Common myeloid progenitor, CD34-positive (primary cell): ENCODE measurements around the gene TBC1D22A.

Experiments used
- CTCF ChIA-PET: fragments of 350-600 bp; sonication (Branson Sonifier 250); formaldehyde crosslinking; loops from one replicate; lab custom pipeline; 2021; ENCODE audit warnings: antibody characterized with exemption; lab: Charles Lee
- POLR2A ChIA-PET: fragments of 350-600 bp; sonication (Branson Sonifier 250); formaldehyde crosslinking; loops from one replicate; lab custom pipeline; 2021; ENCODE audit warnings: antibody characterized with exemption; lab: Charles Lee
- DNase-seq, 3 donors: peaks; one replicate each; pipeline versions ENCODE4 v3.0.0 to v3.0.0-alpha.2; 2013
- H3K27ac ChIP-seq, 2 experiments: 1 replicate in 1 of 2; 2 replicates in 1 of 2; pipeline ENCODE4 v1.7.0; 2013; ENCODE audit warnings: inconsistent platforms in 2 of 2, low read length in 2 of 2, mild to moderate bottlenecking in 2 of 2, low read depth in 1 of 2, moderate library complexity in 1 of 2; ENCODE audit not compliant: severe bottlenecking in 2 of 2, insufficient read depth in 1 of 2, poor library complexity in 1 of 2
- H3K27me3 ChIP-seq, 5 experiments: replicated peaks in 2 of 5; 1 replicate in 3 of 5; 2 replicates in 2 of 5; pipeline versions ENCODE4 v1.6.1 to v1.7.0; 2013; ENCODE audit warnings: low read length in 4 of 5, mild to moderate bottlenecking in 2 of 5, moderate library complexity in 2 of 5, inconsistent platforms in 1 of 5; ENCODE audit not compliant: insufficient read depth in 5 of 5, control insufficient read depth in 4 of 5
- H3K36me3 ChIP-seq, 4 experiments: 1 replicate in 2 of 4; 2 replicates in 2 of 4; pipeline versions ENCODE4 v1.6.1 to v1.7.0; 2013; ENCODE audit warnings: low read length in 3 of 4, control low read depth in 1 of 4, mild to moderate bottlenecking in 1 of 4; ENCODE audit not compliant: control insufficient read depth in 4 of 4, insufficient read depth in 4 of 4
- H3K4me1 ChIP-seq, 4 experiments: 1 replicate in 3 of 4; 2 replicates in 1 of 4; pipeline versions ENCODE4 v1.6.1 to v1.7.1; 2013; ENCODE audit warnings: low read length in 3 of 4, mild to moderate bottlenecking in 3 of 4, control low read depth in 1 of 4, inconsistent platforms in 1 of 4, moderate library complexity in 1 of 4; ENCODE audit not compliant: control insufficient read depth in 4 of 4, insufficient read depth in 4 of 4; ENCODE audit errors: control extremely low read depth in 1 of 4
- H3K4me3 ChIP-seq, 7 experiments: 1 replicate in 4 of 7; 2 replicates in 3 of 7; pipeline versions ENCODE4 v1.5.1 to v1.7.0; 2013; ENCODE audit warnings: mild to moderate bottlenecking in 7 of 7, low read length in 6 of 7, moderate library complexity in 6 of 7, inconsistent platforms in 2 of 7, low read depth in 2 of 7, control low read depth in 1 of 7; ENCODE audit not compliant: insufficient read depth in 4 of 7, control insufficient read depth in 1 of 7; ENCODE audit errors: extremely low read depth in 1 of 7
- H3K9me3 ChIP-seq, 5 experiments: 1 replicate in 4 of 5; 2 replicates in 1 of 5; pipeline versions ENCODE4 v1.6.1 to v1.7.1; 2013; ENCODE audit warnings: low read length in 4 of 5, mild to moderate bottlenecking in 2 of 5, inconsistent platforms in 1 of 5, low read depth in 1 of 5, moderate library complexity in 1 of 5; ENCODE audit not compliant: control insufficient read depth in 4 of 5, insufficient read depth in 2 of 5; ENCODE audit errors: control extremely low read depth in 1 of 5
- WGBS: methylation state at CpG from one replicate; pipeline ENCODE4 v1.1.5; 2013; ENCODE audit not compliant: insufficient coverage; 5-methylcytosine and 5-hydroxymethylcytosine counted together

The TBC1D22A gene

DNA sequence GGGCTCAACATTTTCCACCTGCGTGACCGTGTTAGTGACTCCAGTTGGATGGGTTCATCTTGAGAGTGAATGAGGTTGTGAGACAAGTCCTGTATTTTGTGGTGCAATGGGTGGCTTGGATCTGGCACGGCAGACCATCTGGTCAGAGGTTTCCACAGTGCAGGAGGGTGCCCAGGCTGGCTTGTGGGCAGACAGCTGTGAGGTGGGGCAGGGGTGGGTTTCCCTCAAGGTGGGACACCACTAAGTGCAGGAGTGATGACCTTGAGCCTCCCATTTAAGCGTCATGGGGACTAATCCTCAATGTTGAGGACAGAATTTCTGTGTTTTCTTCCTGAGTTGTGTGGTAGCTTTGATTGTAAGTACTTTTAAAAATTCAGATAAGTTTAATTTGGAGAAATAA lies 220.6 kb downstream of the TBC1D22A start:
- Histone ChIP-seq H3K9me3 (peaks cover 0 to 5% (median 0%) of the 10 kb centered on the region in 5 experiments), H3K4me3 (no peak overlapping the region), H3K27me3 (no peaks in the 10 kb centered on the region), H3K27ac (no peak overlapping the region), H3K4me1 (peaks cover 0 to 7% (median 0%) of the 10 kb centered on the region in 4 experiments), H3K36me3 (peaks cover 0 to 11% (median 8%) of the 10 kb centered on the region in 4 experiments)
- no peak for DNase-seq
- 100% methylated on average over 3 of the region's 4 CpGs for WGBS
- ChIA-PET CTCF (no interaction called here), POLR2A (no interaction called here)

DNA sequence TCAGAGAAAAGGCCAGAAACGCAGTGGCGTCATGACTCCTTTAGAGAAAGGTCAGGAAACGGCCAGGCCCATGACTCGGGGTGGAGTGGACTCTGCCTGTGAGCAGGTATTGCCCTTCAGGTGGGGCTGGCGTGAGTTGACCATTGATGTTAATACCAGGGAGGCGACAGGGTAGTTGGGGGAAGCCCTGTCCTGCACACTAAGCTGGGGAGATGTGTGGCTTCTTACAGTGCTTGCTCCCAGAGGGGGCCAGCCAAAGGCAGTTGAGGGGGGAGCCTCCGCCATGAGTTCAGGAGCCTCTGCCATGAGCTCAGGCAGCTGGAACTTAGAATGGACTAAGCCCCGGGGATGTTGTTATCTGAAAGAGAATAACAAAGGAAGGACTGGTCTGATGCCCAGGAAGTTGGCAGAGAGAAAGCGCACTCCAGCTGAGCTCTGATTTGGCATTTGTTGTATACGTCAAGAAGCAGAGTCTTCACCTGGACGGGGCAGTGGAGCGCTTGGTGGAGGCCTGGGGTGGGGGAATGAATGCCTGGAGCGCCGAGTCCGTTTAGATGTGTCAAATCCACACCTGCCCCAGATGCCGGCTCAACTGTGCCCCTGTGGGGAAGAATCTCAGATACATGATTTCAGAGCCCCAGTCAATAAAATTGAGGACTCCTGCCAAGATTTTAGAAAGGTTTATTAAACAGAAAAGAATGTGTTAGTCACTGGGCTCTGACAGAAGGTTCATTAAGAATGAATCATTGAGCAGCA lies 222.5 kb downstream of the TBC1D22A start:
- Histone ChIP-seq H3K27me3 (no peaks in the 10 kb centered on the region), H3K4me1 (peaks cover 0 to 7% (median 0%) of the 10 kb centered on the region in 4 experiments), H3K27ac (no peak overlapping the region), H3K36me3 (peaks cover 0 to under 1% (median under 1%) of the 10 kb centered on the region in 4 experiments), H3K4me3 (no peak overlapping the region), H3K9me3 (peaks cover 0 to under 1% (median 0%) of the 10 kb centered on the region in 5 experiments)
- ChIA-PET CTCF (no interaction called here), POLR2A (interaction anchor here (0.6 to 0.9 kb wide), 2 partner anchors 16 to 247 kb away, joined by 3 to 5 read pairs; no protein-coding TSS in a partner anchor)
- no peak for DNase-seq
- 97% methylated on average over 13 of the region's 16 CpGs for WGBS

DNA sequence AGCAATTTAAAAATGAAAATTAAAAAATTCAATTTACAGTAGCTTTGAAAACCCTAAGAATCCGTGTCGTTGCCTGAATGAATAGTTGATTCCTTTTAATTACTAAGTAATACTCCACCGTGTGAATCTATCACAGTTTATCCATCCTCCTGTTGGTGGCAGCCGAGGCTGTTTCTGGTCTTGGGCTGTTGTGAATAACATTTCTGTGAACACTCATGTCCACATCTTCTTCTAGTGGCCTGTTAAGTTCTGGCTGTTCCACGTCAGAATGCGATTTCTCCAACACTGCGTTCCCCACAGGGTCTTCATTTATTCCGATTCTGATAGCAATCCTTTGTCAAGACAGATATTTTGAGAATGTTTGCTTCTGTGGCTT lies 223.0 kb downstream of the TBC1D22A start:
- Histone ChIP-seq H3K9me3 (no peaks in the 10 kb centered on the region), H3K36me3 (peaks cover 0 to 2% (median under 1%) of the 10 kb centered on the region in 4 experiments), H3K27ac (no peak overlapping the region), H3K27me3 (no peaks in the 10 kb centered on the region), H3K4me3 (no peak overlapping the region), H3K4me1 (peaks cover 0 to 7% (median 0%) of the 10 kb centered on the region in 4 experiments)
- WGBS = 97% methylated on average over 4 of the region's 8 CpGs
- ChIA-PET POLR2A (interaction anchor here (0.6 to 0.9 kb wide), 2 partner anchors 15 to 246 kb away, joined by 3 to 5 read pairs; no protein-coding TSS in a partner anchor), CTCF (no interaction called here)
- DNase-seq = no peak

DNA sequence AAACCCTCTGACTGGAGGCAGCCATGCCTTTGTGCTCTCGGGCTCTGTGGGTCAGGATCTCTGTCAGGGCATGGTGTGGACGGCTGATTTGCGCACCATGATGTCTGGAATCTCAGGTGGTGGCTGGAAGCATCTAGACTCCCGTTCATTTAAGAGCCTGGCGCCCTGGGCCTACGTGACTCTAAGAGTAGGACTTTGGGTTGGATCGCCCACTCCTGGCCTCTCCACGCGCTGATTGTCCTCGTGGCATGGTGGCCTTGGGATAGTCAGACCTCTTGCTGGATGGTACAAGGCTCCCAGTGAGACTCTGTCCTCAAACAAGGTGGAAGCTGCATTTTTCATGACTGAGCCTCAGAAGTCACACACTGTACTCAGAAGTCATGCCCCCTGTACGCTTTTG lies 224.3 kb downstream of the TBC1D22A start:
- peaks cover 0 to 2% (median 0%) of the 10 kb centered on the region in 4 experiments for H3K4me1 ChIP-seq
- 94% methylated on average over 11 of the region's 11 CpGs for WGBS
- DNase-seq = no peak
- H3K27ac ChIP-seq = no peak overlapping the region
- no peak overlapping the region for H3K4me3 ChIP-seq
- peaks cover 0 to 15% (median 9%) of the 10 kb centered on the region in 4 experiments for H3K36me3 ChIP-seq
- H3K9me3 ChIP-seq = no peaks in the 10 kb centered on the region
- POLR2A ChIA-PET = no interaction called here
- H3K27me3 ChIP-seq = no peaks in the 10 kb centered on the region
- CTCF ChIA-PET = no interaction called here

DNA sequence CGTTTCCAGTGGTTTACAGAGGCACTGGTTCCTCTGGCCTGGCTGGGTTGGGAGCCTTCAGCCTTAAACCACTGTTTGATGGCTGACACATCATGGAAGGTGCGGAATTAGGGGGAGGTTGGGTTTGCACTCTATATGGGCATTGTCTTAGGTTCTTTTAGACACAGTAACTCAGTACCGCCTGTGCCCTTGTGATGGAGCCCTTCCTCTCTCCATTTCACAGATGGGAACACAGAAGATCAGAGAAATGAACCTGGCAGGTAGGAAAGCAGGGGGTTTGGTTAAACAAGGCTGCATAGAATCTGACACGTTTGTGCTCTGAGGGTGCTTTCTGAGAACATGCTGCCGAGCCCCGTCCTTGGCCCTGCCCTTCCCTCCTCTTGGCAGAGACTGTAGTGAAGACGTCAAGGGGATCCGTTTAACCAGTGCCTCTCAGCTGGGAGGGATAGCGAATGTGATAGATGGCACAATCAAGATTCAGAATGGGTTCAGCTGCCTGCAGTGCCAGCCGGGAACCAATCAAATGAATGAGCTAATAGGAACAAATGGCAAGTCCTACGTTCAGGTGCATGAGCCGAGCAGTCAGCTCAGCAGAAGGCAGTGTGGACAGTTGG lies 228.6 kb downstream of the TBC1D22A start:
- ChIA-PET CTCF (no interaction called here), POLR2A (no interaction called here)
- H3K9me3 ChIP-seq = no peaks in the 10 kb centered on the region
- peaks cover 0 to 23% (median 11%) of the 10 kb centered on the region in 4 experiments for H3K36me3 ChIP-seq
- no peak overlapping the region for H3K4me3 ChIP-seq
- WGBS = 95% methylated on average over 12 of the region's 12 CpGs
- no peak for DNase-seq
- no peaks in the 10 kb centered on the region for H3K4me1 ChIP-seq
- H3K27ac ChIP-seq = no peak overlapping the region
- no peaks in the 10 kb centered on the region for H3K27me3 ChIP-seq

DNA sequence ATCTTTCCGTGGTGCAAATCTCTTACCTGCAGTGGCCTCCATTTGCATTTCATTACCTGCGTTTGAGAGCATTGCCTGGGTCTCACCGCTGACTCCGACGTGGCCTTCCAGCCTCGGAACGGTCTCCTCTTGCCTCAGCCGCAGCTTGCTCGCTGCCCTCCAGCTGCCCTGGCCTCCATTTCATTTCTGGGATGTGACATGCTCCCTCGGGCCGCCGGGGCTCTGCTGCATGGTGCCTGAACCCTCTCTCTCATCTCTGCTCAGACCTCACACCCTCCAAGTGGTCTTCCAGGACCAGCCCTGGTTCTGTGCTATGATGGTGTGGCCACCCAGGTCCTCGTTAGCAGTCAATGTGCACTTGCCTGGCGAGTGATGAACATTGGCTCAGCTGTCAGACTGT lies 229.2 kb downstream of the TBC1D22A start:
- Histone ChIP-seq H3K4me3 (no peak overlapping the region), H3K4me1 (no peaks in the 10 kb centered on the region), H3K9me3 (no peaks in the 10 kb centered on the region), H3K27me3 (no peaks in the 10 kb centered on the region), H3K27ac (no peak overlapping the region), H3K36me3 (peaks cover 0 to 25% (median 11%) of the 10 kb centered on the region in 4 experiments)
- 94% methylated on average over 14 of the region's 14 CpGs for WGBS
- POLR2A ChIA-PET = no interaction called here
- CTCF ChIA-PET = no interaction called here
- DNase-seq = no peak

DNA sequence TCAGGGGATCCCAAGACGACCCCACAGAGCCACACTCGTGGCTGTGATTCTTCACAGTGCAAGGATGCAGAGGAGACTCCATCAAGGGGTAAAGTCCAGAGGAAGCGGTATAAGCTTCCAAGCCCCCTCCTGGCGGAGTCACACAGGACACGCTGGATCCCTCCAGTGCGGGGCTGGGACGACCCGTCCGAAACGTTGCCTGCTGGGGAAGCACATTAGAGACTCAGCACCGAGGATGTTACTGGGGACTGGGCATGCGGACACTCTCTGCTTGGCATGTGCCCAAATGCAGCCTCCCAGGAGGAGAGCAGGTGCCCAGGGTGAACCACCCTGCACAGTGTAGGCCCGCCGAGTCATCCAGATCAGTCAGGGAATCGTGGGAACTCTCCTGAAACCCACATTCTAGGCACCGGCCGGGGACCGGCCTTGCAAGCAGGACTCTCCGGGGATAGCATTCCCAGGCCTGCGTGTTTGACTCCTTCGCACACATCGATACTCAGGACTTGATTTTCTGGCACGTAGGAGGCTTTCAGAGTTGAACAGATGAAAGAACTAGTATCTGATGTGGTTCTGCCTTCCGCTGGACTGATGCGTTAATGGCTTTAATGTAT lies 229.8 kb downstream of the TBC1D22A start:
- Histone ChIP-seq H3K27ac (no peak overlapping the region), H3K27me3 (no peaks in the 10 kb centered on the region), H3K4me3 (no peak overlapping the region), H3K9me3 (no peaks in the 10 kb centered on the region), H3K4me1 (no peaks in the 10 kb centered on the region), H3K36me3 (peaks cover under 1 to 25% (median 11%) of the 10 kb centered on the region in 4 experiments)
- POLR2A ChIA-PET = no interaction called here
- no peak for DNase-seq
- CTCF ChIA-PET = no interaction called here
- WGBS = 96% methylated on average over 25 of the region's 25 CpGs
